WI38 (cell line): Measurements from ENCODE around the gene VIPR2.

Experiments
- H3K4me3 ChIP-seq: 2 replicates; pipeline ENCODE4 v1.5.1; 2011; ENCODE audit warnings: low read depth, mild to moderate bottlenecking, control low read depth, low read length
- CTCF ChIP-seq: IDR thresholded peaks from 2 replicates; pipeline ENCODE4 v1.5.1; 2012; ENCODE audit warnings: low read depth, mild to moderate bottlenecking, control low read depth, low read length

Gene VIPR2

GRCh38 chr7:159075563-159076238 lies 69.0 kb downstream of the VIPR2 start:
- no peak for TF ChIP-seq CTCF
- no peak overlapping the region for H3K4me3 ChIP-seq

- H3K4me3 ChIP-seq, result no peak overlapping the region
- TF ChIP-seq CTCF, result no peak
Measured at GRCh38 chr7:159071260-159071659, 73.4 kb downstream of the VIPR2 start.

GRCh38 chr7:159070431-159071148 lies 74.1 kb downstream of the VIPR2 start:
- no peak for TF ChIP-seq CTCF
- H3K4me3 ChIP-seq, result no peak overlapping the region

GRCh38 chr7:159068893-159069448 lies 75.7 kb downstream of the VIPR2 start:
- no peak for TF ChIP-seq CTCF

GRCh38 chr7:159068488-159068811 lies 76.2 kb downstream of the VIPR2 start:
- H3K4me3 ChIP-seq, result no peak overlapping the region
- TF ChIP-seq CTCF, result no peak

More at GRCh38 chr7:159068893-159069448, 75.7 kb downstream of the VIPR2 start:
- H3K4me3 ChIP-seq, result no peak overlapping the region

GRCh38 chr7:159067576-159068487 lies 76.8 kb downstream of the VIPR2 start:
- H3K4me3 ChIP-seq, result no peak overlapping the region
- no peak for TF ChIP-seq CTCF
